ENCODE data around the gene TRAPPC11. TPM values are rescaled to one million over a fixed set of nuclear protein-coding genes. Genes with fewer than 3 reads are reported as not detected.
A peak's percentile ranks its signal among the peaks of the same experiment; 100 is the strongest.
"Not testable (repeated sequence)": the region's sequence is repeated elsewhere in the genome, so short reads cannot be mapped to it uniquely, and the experiment has no call there.

The TRAPPC11 gene
- total RNA-seq, 1 experiment from 2014 or later: 47.3 TPM

DNA sequence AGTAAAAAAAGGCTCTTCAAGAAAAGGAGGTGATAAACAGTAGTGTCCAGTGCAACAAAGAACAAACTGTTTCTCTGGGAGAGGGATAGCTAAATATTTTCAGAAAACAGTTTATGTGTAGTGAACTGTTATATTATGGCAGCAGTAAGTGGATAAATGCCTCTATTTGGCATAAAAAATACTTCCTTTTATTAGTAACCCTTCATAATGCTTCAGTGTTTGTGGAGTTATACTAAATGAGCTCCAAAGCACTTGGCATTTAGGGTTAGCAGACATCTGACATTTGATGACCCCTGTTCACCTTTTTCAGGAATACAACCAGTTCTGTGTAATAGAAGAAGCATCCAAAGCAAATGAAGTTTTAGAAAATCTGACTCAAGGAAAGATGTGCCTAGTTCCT lies 31.9 kb downstream of the TRAPPC11 start:
- peak; percentile 53 for DNase-seq (ENCODE audit: low read depth, low spot score)
- in situ Hi-C loops (cut with HindIII; ENCODE audit: low pct_unique_long_range_greater_than_20kb, low sequenced_read_pairs): no loop called here

GRCh38 chr4:183691897-183692296 lies 32.8 kb downstream of the TRAPPC11 start:
- DNase-seq (ENCODE audit: low read depth, low spot score): no peak
- in situ Hi-C loops (cut with HindIII; ENCODE audit: low pct_unique_long_range_greater_than_20kb, low sequenced_read_pairs): no loop called here

- in situ Hi-C loops (cut with HindIII; ENCODE audit: low pct_unique_long_range_greater_than_20kb, low sequenced_read_pairs): no loop called here
- no peak for DNase-seq (ENCODE audit: low read depth, low spot score)
Observed at GRCh38 chr4:183698909-183699308, 39.8 kb downstream of the TRAPPC11 start.

DNA sequence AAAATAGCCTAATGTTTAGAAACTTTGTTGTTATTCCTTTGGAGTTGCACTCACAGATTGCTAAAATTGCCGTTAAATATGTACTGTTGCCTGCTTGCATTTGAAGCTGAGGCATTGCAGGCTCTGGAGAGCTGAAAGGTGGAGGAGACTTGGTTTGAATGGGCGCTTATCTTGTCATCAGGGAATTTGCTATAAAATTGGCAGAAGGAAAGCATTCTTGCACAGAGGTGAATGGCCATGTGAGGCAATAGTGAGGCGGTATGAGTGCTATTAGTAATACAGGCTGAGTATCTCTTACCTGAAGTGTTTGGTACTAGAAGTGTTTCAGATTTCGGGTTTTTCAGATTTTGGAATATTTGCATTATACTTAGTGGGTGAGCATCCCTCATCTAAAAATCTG lies 41.3 kb downstream of the TRAPPC11 start:
- DNase-seq (ENCODE audit: low read depth, low spot score): no peak
- in situ Hi-C loops (cut with HindIII; ENCODE audit: low pct_unique_long_range_greater_than_20kb, low sequenced_read_pairs): no loop called here

- in situ Hi-C loops (cut with HindIII; ENCODE audit: low pct_unique_long_range_greater_than_20kb, low sequenced_read_pairs): no loop called here
- DNase-seq (ENCODE audit: low read depth, low spot score): no peak
Observed at GRCh38 chr4:183702492-183702891, 43.4 kb downstream of the TRAPPC11 start.

DNA sequence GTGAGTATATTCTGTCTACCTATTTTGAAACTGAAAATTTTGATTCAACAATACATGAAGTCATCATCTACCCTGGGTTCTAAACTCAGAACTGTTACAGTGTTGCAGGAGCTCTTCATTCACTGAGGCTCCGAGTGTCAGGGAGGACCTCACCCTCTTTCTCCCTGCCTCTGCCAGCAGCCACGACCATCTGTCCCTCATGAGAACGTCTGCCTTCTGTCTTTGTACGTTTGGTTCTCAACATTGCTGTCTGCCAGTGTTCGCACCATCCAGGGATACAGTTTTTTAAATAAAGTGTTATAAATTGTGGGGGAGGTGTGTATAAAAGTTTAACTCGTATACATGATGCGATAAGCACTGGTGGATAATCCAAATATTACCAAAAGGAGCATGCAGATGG lies 55.5 kb downstream of the TRAPPC11 start:
- no peak for DNase-seq (ENCODE audit: low read depth, low spot score)

DNA sequence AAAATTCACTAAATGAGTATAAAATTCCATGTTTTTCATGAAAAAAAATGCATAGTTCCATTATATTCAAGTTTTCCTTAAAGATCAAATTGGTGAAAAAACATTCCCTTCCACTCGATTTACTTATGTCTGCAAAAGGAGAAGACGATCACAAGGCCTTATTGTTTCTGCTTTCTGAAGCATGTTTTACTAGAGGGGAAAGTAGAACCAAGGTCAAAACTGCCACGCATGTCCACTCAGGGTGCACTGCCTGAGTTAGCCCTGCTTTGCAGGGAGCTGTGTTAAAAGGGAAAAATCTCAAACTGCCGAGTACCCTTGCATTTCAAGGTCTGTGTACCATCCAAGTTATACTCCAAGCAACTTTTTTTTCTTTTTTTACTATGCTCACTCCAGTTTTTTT lies 57.2 kb downstream of the TRAPPC11 start:
- no peak for DNase-seq (ENCODE audit: low read depth, low spot score)
- in situ Hi-C loops (cut with HindIII; ENCODE audit: low pct_unique_long_range_greater_than_20kb, low sequenced_read_pairs): no loop called here

More for the DNA sequence above, 55.5 kb downstream of the TRAPPC11 start:
- in situ Hi-C loops (cut with HindIII; ENCODE audit: low pct_unique_long_range_greater_than_20kb, low sequenced_read_pairs): no loop called here

DNA sequence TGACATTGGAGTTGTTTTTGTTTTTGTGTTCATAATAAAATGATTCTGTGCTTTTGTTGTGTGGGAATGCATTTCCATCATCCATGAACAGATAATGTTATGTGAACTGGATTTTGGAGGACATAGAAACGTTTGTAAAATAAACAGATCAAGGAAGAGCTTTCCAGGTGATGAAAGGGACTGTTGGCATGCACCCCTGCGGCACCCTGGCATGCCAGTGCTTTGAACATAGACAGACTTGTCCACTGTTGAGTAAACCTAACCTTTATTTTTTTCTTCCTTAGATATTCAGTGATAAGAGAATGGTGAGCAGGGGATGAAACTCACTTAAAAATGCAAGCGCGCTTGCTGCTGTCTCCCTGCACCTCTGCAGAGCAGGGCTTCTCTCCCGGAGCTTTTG lies 59.8 kb downstream of the TRAPPC11 start:
- in situ Hi-C loops (cut with HindIII; ENCODE audit: low pct_unique_long_range_greater_than_20kb, low sequenced_read_pairs): no loop called here
- no peak for DNase-seq (ENCODE audit: low read depth, low spot score)

DNA sequence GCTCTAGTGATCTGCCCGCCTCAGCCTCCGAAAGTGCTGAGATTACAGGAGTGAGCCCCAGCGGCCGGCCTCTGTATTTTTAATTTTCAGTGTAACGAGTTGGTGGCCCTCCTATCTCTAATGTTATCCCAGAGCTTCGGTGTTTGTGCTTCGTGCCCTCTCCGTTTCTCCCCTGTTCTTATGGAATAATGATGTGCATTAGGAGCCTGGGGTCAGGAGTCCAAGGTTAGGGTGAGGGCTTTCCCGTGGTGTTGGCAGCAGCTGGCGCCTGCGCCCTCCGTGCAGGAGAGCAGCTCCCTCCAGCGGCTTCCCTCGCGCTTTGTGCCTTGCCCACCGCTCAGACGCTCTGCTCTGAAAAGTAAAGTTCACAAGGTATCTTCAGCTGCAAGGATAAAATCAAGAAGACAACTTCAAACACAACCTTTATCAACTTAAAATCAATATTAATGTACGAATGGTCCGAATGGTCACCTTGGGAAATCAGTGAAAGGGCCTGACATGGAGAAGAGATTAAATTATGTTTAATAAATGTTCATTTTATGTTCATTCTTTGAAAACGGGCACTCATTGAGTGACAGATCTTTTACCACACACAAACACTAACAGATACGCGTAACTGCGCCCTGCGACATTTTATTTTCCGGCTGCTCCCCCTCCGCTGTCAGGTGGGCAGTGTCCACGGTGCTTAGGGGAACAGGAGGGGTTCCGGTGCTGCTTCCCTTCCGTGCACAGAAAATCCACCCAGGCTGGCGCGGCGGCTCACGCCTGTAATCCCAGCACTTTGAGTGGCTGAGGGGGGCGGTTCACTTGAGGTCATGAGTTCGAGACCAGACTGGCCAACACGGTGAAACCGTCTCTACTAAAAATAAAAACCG lies 62.4 kb downstream of the TRAPPC11 start:
- in situ Hi-C loops (cut with HindIII; ENCODE audit: low pct_unique_long_range_greater_than_20kb, low sequenced_read_pairs): no loop called here
- no peak for DNase-seq (ENCODE audit: low read depth, low spot score)

DNA sequence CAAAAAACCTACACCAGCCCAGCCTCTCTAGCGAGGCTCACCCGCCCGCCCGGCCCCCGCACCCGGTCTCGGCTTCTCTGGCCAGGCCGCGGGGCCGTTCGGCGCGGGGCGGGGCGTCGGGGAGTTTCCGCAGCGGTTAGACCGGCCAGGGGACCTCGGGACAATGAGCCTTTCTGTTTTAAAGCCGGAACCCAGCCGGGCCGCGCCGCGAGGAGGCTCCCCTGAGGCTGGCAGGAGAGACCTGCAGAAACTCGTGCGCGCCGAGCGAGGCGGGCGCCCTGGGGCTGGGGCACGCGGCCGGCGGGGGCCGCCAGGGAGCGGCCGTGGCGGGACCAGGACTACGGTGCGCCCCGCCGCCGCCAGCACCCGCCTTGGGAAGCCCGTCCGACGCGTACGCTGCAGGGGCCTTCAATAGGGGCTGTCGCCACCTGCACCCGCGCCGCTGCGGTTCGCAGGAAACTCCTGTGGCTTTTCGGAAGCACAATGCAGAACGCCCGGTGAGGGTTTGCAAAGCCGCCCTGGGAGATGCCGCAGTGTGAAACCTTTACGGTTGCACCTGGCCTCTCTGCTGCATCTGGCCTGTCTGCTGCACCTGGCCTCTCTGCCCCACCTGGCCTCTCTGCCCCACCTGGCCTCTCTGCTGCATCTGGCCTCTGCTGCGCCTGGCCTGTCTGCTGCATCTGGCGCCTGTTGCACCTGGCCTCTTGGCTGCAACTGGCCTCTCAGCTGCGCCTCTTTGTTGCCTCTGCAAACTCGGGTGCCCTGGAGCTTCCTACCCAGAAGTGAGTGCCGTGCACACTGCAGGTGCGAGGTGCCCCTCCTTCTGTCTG lies 63.9 kb downstream of the TRAPPC11 start:
- in situ Hi-C loops (cut with HindIII; ENCODE audit: low pct_unique_long_range_greater_than_20kb, low sequenced_read_pairs): no loop called here
- DNase-seq (ENCODE audit: low read depth, low spot score): peak; percentile 45

- in situ Hi-C loops (cut with HindIII; ENCODE audit: low pct_unique_long_range_greater_than_20kb, low sequenced_read_pairs): no loop called here
- DNase-seq (ENCODE audit: low read depth, low spot score): no peak
Observed at GRCh38 chr4:183723561-183724228, 64.6 kb downstream of the TRAPPC11 start.

- DNase-seq (ENCODE audit: low read depth, low spot score); in situ Hi-C loops (cut with HindIII; ENCODE audit: low pct_unique_long_range_greater_than_20kb, low sequenced_read_pairs): not testable (repeated sequence)
Observed at GRCh38 chr4:183725585-183725984, 66.5 kb downstream of the TRAPPC11 start.

GRCh38 chr4:183727482-183727881 lies 68.4 kb downstream of the TRAPPC11 start:
- in situ Hi-C loops (cut with HindIII; ENCODE audit: low pct_unique_long_range_greater_than_20kb, low sequenced_read_pairs): no loop called here
- no peak for DNase-seq (ENCODE audit: low read depth, low spot score)

GRCh38 chr4:183728223-183729068 lies 69.4 kb downstream of the TRAPPC11 start:
- in situ Hi-C loops (cut with HindIII; ENCODE audit: low pct_unique_long_range_greater_than_20kb, low sequenced_read_pairs): no loop called here
- DNase-seq (ENCODE audit: low read depth, low spot score): no peak

DNA sequence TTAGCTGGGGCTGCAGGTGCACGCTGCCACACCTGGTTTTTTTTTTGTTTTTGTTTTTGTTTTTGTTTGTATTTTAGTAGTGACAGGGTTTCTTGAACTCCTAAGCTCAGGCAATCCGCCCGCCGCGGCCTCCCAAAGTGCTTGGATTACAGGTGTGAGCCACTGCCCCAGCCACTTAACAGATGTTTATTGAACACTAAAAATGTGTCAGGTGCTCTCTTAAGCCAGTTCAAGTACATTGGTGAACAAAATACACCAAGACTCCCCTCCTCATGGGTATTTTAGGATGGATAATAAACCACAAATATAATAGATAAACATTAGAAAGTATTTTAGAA lies 69.9 kb downstream of the TRAPPC11 start:
- no peak for DNase-seq (ENCODE audit: low read depth, low spot score)
- in situ Hi-C loops (cut with HindIII; ENCODE audit: low pct_unique_long_range_greater_than_20kb, low sequenced_read_pairs): no loop called here

- in situ Hi-C loops (cut with HindIII; ENCODE audit: low pct_unique_long_range_greater_than_20kb, low sequenced_read_pairs): no loop called here
- DNase-seq (ENCODE audit: low read depth, low spot score): no peak
Observed at GRCh38 chr4:183729430-183730328, 70.6 kb downstream of the TRAPPC11 start.

- DNase-seq (ENCODE audit: low read depth, low spot score): no peak
- in situ Hi-C loops (cut with HindIII; ENCODE audit: low pct_unique_long_range_greater_than_20kb, low sequenced_read_pairs): no loop called here
Observed at GRCh38 chr4:183732296-183732695, 73.2 kb downstream of the TRAPPC11 start.
